Left lobe of liver (tissue), 2 donors: ENCODE measurements around the gene VEGFA. TPM values are rescaled to one million over a fixed set of nuclear protein-coding genes. Genes with fewer than 3 reads are reported as not detected.
A peak's percentile ranks its signal among the peaks of the same experiment; 100 is the strongest.

Experiments used
- ATAC-seq: fragments of 200-7000 bp; cut with Tn5 transposase; one replicate; pipeline ENCODE4 v1.9.1; 2020; ENCODE audit warnings: mild to moderate bottlenecking, moderate library complexity
- DNase-seq: peaks from one replicate; pipeline ENCODE4 v3.0.0-alpha.2; 2020; ENCODE audit warnings: low spot score
- total RNA-seq: library from RNA; stranded (reverse); gene quantifications from one replicate; pipeline ENCODE4 v1.2.1, GENCODE V29; 2021
- donor health status: DM: no; HTN: no; CAD: no; lungs with moderate emphysema.
- donor health status: DM: no; HTN: yes; CAD: no.

Gene VEGFA
- total RNA-seq, 1 donor from 2014 or later = 135 TPM

GRCh38 chr6:43771858-43772680 is 2.1 kb downstream of the VEGFA start:
- ATAC-seq = peak; percentile 38
- DNase-seq = peak; percentile 84

GRCh38 chr6:43772681-43773049 is 2.7 kb downstream of the VEGFA start:
- ATAC-seq (no peak), DNase-seq (no peak)

- DNase-seq (peak; percentile 69), ATAC-seq (peak; percentile 11)
Measured at GRCh38 chr6:43773050-43773979, 3.3 kb downstream of the VEGFA start.

GRCh38 chr6:43773980-43774775 is 4.2 kb downstream of the VEGFA start:
- ATAC-seq = no peak
- DNase-seq = no peak

GRCh38 chr6:43774776-43775534 is 4.9 kb downstream of the VEGFA start:
- peak; percentile 14 for ATAC-seq

GRCh38 chr6:43775535-43775885 is 5.5 kb downstream of the VEGFA start:
- ATAC-seq (no peak), DNase-seq (no peak)

More at GRCh38 chr6:43774776-43775534, 4.9 kb downstream of the VEGFA start:
- peak; percentile 70 for DNase-seq

- peak; percentile 71 for DNase-seq
- peak; percentile 8 for ATAC-seq
Measured at GRCh38 chr6:43776115-43776798, 6.2 kb downstream of the VEGFA start.

- ATAC-seq (no peak), DNase-seq (no peak)
Measured at GRCh38 chr6:43776799-43777776, 7.1 kb downstream of the VEGFA start.

GRCh38 chr6:43778131-43778855 is 8.3 kb downstream of the VEGFA start:
- DNase-seq (no peak), ATAC-seq (no peak)

GRCh38 chr6:43778976-43779851 is 9.2 kb downstream of the VEGFA start:
- ATAC-seq (no peak), DNase-seq (no peak)

GRCh38 chr6:43779852-43780236 is 9.8 kb downstream of the VEGFA start:
- DNase-seq (no peak), ATAC-seq (peak; percentile 36)

- ATAC-seq = no peak
- DNase-seq = no peak
Measured at GRCh38 chr6:43780293-43780692, 10.3 kb downstream of the VEGFA start.

GRCh38 chr6:43780941-43781928 is 11.2 kb downstream of the VEGFA start:
- ATAC-seq (no peak), DNase-seq (no peak)

- DNase-seq = no peak
- no peak for ATAC-seq
Measured at GRCh38 chr6:43781941-43782704, 12.1 kb downstream of the VEGFA start.
